SK-N-SH treated with all-trans-retinoic acid at 6 μM for 48 hours (cell line): ENCODE results near the gene POLE4.

Experiments used
- ARNTL ChIP-seq: fragments of 450-650 bp; formaldehyde crosslinking; IDR thresholded peaks from 2 replicates; pipeline ENCODE4 v1.5.0; 2020; ENCODE audit warnings: low read depth, mild to moderate bottlenecking, moderate library complexity, borderline replicate concordance
- BACH2 ChIP-seq: fragments of 250-450 bp; sonication (Bioruptor Pico); IDR thresholded peaks from 2 replicates; pipeline ENCODE4 v1.9.0; 2021; ENCODE audit warnings: mild to moderate bottlenecking, borderline replicate concordance
- PPARA ChIP-seq: fragments of 250-450 bp; sonication (Bioruptor Pico); IDR thresholded peaks from 2 replicates; pipeline ENCODE4 v1.5.0; 2020; ENCODE audit warnings: mild to moderate bottlenecking, borderline replicate concordance
- TOX ChIP-seq: fragments of 250-450 bp; sonication (Bioruptor Pico); IDR thresholded peaks from 2 replicates; pipeline ENCODE4 v1.8.0; 2021; ENCODE audit warnings: mild to moderate bottlenecking, moderate library complexity, borderline replicate concordance
- ZFP3 ChIP-seq: fragments of 250-450 bp; sonication (Bioruptor Pico); IDR thresholded peaks from 2 replicates; pipeline ENCODE4 v1.5.0; 2020; ENCODE audit warnings: mild to moderate bottlenecking, moderate library complexity
- ZNF70 ChIP-seq: fragments of 450-650 bp; formaldehyde crosslinking; IDR thresholded peaks from 2 replicates; pipeline ENCODE4 v1.5.0; 2020; ENCODE audit warnings: mild to moderate bottlenecking, moderate library complexity
- TF ChIP-seq, protein P1 (sequence below): fragments of 250-450 bp; sonication (Bioruptor Pico); IDR thresholded peaks from 2 replicates; pipeline ENCODE4 v1.5.1; 2021; ENCODE audit warnings: mild to moderate bottlenecking, moderate library complexity
- TF ChIP-seq, protein P2 (sequence below): fragments of 250-450 bp; sonication (Bioruptor Pico); IDR thresholded peaks from 2 replicates; pipeline ENCODE4 v1.8.0; 2020; ENCODE audit warnings: mild to moderate bottlenecking, moderate library complexity, borderline replicate concordance

DNA sequence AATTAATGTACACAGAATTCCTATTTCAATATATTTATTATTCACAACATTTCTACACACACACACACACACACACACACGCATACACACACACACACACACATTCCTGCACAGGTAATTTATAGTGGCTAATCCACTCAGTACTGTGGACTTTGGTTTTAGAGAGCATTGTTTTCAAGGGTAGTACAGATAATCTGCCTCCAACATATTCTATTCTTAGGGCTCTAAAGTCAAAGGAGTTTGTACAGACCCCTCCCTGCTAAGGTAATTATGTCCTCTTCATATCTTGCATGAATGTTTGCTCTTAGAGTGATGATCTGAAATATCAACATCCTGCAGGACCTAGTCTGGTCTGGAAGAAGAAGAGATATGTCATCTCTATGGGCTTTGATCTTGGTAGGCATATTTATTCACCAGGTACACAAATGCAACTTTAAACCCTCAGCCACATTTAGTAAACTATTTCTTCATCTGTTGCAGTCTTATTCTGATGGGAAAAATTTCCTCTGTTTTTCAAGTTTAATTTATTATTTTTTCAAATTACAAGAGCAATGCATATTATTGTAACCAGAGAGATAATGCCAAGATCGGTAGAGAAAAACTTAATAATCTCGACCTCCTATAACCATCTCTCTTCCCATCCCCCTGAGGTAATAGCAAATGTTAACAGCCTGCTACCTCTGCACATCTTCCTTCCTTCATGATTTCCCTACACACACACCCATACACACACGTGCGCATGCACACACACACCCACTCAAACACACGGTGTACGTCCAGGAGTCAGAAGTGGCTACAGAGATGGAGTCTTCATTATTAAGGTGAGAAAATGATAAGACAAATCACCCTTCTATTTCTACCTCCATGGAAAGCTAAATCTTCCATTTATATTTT, 18.3 kb upstream of the POLE4 start:
- TF ChIP-seq ZFP3 (CRISPR knock-in tag) (no peak), PPARA (CRISPR knock-in tag) (no peak), BACH2 (CRISPR knock-in tag) (no peak), TOX (no peak), ARNTL (no peak), ZNF70 (CRISPR knock-in tag) (no peak)
- TF ChIP-seq, protein P1, sequence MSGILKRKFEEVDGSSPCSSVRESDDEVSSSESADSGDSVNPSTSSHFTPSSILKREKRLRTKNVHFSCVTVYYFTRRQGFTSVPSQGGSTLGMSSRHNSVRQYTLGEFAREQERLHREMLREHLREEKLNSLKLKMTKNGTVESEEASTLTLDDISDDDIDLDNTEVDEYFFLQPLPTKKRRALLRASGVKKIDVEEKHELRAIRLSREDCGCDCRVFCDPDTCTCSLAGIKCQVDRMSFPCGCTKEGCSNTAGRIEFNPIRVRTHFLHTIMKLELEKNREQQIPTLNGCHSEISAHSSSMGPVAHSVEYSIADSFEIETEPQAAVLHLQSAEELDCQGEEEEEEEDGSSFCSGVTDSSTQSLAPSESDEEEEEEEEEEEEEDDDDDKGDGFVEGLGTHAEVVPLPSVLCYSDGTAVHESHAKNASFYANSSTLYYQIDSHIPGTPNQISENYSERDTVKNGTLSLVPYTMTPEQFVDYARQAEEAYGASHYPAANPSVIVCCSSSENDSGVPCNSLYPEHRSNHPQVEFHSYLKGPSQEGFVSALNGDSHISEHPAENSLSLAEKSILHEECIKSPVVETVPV = no peak
- TF ChIP-seq, protein P2, sequence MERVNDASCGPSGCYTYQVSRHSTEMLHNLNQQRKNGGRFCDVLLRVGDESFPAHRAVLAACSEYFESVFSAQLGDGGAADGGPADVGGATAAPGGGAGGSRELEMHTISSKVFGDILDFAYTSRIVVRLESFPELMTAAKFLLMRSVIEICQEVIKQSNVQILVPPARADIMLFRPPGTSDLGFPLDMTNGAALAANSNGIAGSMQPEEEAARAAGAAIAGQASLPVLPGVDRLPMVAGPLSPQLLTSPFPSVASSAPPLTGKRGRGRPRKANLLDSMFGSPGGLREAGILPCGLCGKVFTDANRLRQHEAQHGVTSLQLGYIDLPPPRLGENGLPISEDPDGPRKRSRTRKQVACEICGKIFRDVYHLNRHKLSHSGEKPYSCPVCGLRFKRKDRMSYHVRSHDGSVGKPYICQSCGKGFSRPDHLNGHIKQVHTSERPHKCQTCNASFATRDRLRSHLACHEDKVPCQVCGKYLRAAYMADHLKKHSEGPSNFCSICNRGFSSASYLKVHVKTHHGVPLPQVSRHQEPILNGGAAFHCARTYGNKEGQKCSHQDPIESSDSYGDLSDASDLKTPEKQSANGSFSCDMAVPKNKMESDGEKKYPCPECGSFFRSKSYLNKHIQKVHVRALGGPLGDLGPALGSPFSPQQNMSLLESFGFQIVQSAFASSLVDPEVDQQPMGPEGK (CRISPR knock-in tag) = no peak
